Ishikawa (cell line): ENCODE data around the gene ENTPD5.

ENCODE experiments used
- CEBPB ChIP-seq: IDR thresholded peaks from 2 replicates; pipeline ENCODE4 v1.6.1; 2012
- CREB1 ChIP-seq: IDR thresholded peaks from 2 replicates; pipeline ENCODE4 v1.6.1; 2012; ENCODE audit warnings: low read depth
- EGR1 ChIP-seq: IDR thresholded peaks from 2 replicates; pipeline ENCODE4 v1.6.1; 2012
- EP300 ChIP-seq: IDR thresholded peaks from 2 replicates; pipeline ENCODE4 v1.6.1; 2012; ENCODE audit warnings: borderline replicate concordance
- FOXM1 ChIP-seq: IDR thresholded peaks from 2 replicates; pipeline ENCODE4 v1.6.1; 2012; ENCODE audit warnings: low read depth, borderline replicate concordance
- MAX ChIP-seq: IDR thresholded peaks from 2 replicates; pipeline ENCODE4 v1.6.1; 2012
- NFIC ChIP-seq: IDR thresholded peaks from 2 replicates; pipeline ENCODE4 v1.6.1; 2012
- RAD21 ChIP-seq: IDR thresholded peaks from 2 replicates; pipeline ENCODE4 v1.6.1; 2012; ENCODE audit warnings: low read depth
- REST ChIP-seq: IDR thresholded peaks from 2 replicates; pipeline ENCODE4 v1.6.1; 2012; ENCODE audit warnings: low read depth, mild to moderate bottlenecking
- TAF1 ChIP-seq: IDR thresholded peaks from 2 replicates; pipeline ENCODE4 v1.6.1; 2012; ENCODE audit warnings: low read depth, mild to moderate bottlenecking
- TCF12 ChIP-seq: IDR thresholded peaks from 2 replicates; pipeline ENCODE4 v1.6.1; 2012; ENCODE audit warnings: low read depth
- TEAD4 ChIP-seq: IDR thresholded peaks from 2 replicates; pipeline ENCODE4 v1.6.1; 2012
- USF1 ChIP-seq: IDR thresholded peaks from 2 replicates; pipeline ENCODE4 v1.6.1; 2012
- YY1 ChIP-seq: IDR thresholded peaks from 2 replicates; pipeline ENCODE4 v1.6.1; 2012; ENCODE audit warnings: low read depth
- ZBTB7A ChIP-seq: IDR thresholded peaks from 2 replicates; pipeline ENCODE4 v1.6.1; 2012; ENCODE audit warnings: low read depth

Gene ENTPD5

DNA sequence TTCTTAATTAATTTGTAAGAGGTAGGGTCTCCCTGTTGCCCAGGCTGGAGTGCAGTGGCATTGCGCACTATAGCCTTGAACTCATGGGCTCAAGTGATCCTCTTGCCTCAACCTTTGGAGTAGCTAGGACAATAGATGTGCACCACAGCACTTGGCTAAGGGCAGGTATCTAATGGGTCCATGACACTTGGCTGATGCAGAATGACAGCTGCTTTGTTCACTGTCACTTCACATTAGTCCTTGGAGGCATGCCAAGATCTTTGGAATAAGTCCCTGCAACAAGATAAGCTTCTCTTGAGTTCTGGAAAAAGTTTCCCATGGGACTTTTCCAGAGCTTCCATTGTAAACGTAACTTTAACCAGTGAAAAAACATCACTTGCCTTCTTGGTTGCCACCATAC lies 45.6 kb downstream of the ENTPD5 start:
- TF ChIP-seq TEAD4 (no peak), USF1 (no peak), RAD21 (no peak), TAF1 (no peak), CEBPB (no peak), MAX (no peak), EGR1 (no peak), YY1 (no peak), TCF12 (no peak), NFIC (no peak), ZBTB7A (no peak), CREB1 (no peak), FOXM1 (no peak), REST (no peak), EP300 (no peak)

GRCh38 chr14:73968885-73969284 lies 50.2 kb downstream of the ENTPD5 start:
- no peak for TF ChIP-seq MAX
- TF ChIP-seq EP300: no peak
- no peak for TF ChIP-seq FOXM1
- no peak for TF ChIP-seq NFIC
- TF ChIP-seq USF1: no peak
- TF ChIP-seq TAF1: no peak
- no peak for TF ChIP-seq RAD21
- no peak for TF ChIP-seq CREB1
- no peak for TF ChIP-seq CEBPB
- TF ChIP-seq EGR1: no peak
- no peak for TF ChIP-seq TEAD4
- no peak for TF ChIP-seq ZBTB7A
- TF ChIP-seq TCF12: no peak
- TF ChIP-seq YY1: no peak
- TF ChIP-seq REST: no peak

- TF ChIP-seq ZBTB7A: no peak
- TF ChIP-seq CREB1: no peak
- no peak for TF ChIP-seq EP300
- no peak for TF ChIP-seq YY1
- TF ChIP-seq TAF1: no peak
- TF ChIP-seq RAD21: no peak
- no peak for TF ChIP-seq REST
- no peak for TF ChIP-seq FOXM1
- no peak for TF ChIP-seq TCF12
- TF ChIP-seq TEAD4: no peak
- TF ChIP-seq CEBPB: no peak
- no peak for TF ChIP-seq NFIC
- TF ChIP-seq EGR1: no peak
- TF ChIP-seq USF1: no peak
- TF ChIP-seq MAX: no peak
Measured at GRCh38 chr14:73965216-73965615, 53.9 kb downstream of the ENTPD5 start.

GRCh38 chr14:73961192-73961591 lies 57.9 kb downstream of the ENTPD5 start:
- no peak for TF ChIP-seq TCF12
- TF ChIP-seq RAD21: no peak
- TF ChIP-seq TEAD4: no peak
- TF ChIP-seq EGR1: no peak
- TF ChIP-seq TAF1: no peak
- TF ChIP-seq NFIC: no peak
- no peak for TF ChIP-seq MAX
- no peak for TF ChIP-seq YY1
- no peak for TF ChIP-seq REST
- no peak for TF ChIP-seq ZBTB7A
- TF ChIP-seq USF1: no peak
- TF ChIP-seq CREB1: no peak
- TF ChIP-seq EP300: no peak
- no peak for TF ChIP-seq CEBPB
- TF ChIP-seq FOXM1: no peak
